ENCODE data around the gene DST.

The DST gene

GRCh38 chr6:56481957-56482356 lies 160.7 kb downstream of the DST start:
- Histone ChIP-seq H3K9me3 (replicated peaks; ENCODE audit: insufficient read depth, low read length) (no peaks in the 10 kb centered on the region), H3K4me3 (ENCODE audit: low read length) (no peak overlapping the region), H3K4me1 (ENCODE audit: low read length) (no peaks in the 10 kb centered on the region), H3K4me2 (ENCODE audit: low read depth, low read length) (no peak overlapping the region), H3K27me3 (replicated peaks; ENCODE audit: insufficient read depth, low read length) (no peaks in the 10 kb centered on the region), H3F3A (ENCODE audit: insufficient read depth, low read length) (no peaks in the 10 kb centered on the region), H3K9me2 (replicated peaks; ENCODE audit: insufficient read depth, low read length) (no peaks in the 10 kb centered on the region), H3K79me2 (ENCODE audit: low read length) (no peaks in the 10 kb centered on the region), H3K27ac (ENCODE audit: low read length) (no peak overlapping the region), H2AFZ (ENCODE audit: low read length) (no peak overlapping the region), H3K9ac (ENCODE audit: low read length) (no peak overlapping the region), H3K36me3 (replicated peaks; ENCODE audit: insufficient read depth, low read length) (no peaks in the 10 kb centered on the region; the same call in none of the 2 replicates), H4K20me1 (ENCODE audit: insufficient read depth, low read length) (no peaks in the 10 kb centered on the region; the same call in 1 of the 2 replicates)
- TF ChIP-seq EZH2phosphoT487 (IDR thresholded peaks at IDR 0.05; ENCODE audit: low read length) (no peak), EZH2 (optimal IDR thresholded peaks at IDR 0.05; ENCODE audit: low read depth, low read length) (no peak), CTCF (IDR thresholded peaks at IDR 0.05; ENCODE audit: low read length) (no peak)
- no peak for DNase-seq

GRCh38 chr6:56480654-56481337 lies 161.9 kb downstream of the DST start:
- no peak overlapping the region for H2AFZ ChIP-seq (ENCODE audit: low read length)
- no peak for TF ChIP-seq CTCF (IDR thresholded peaks at IDR 0.05; ENCODE audit: low read length)
- no peak for TF ChIP-seq EZH2phosphoT487 (IDR thresholded peaks at IDR 0.05; ENCODE audit: low read length)
- no peak for TF ChIP-seq EZH2 (optimal IDR thresholded peaks at IDR 0.05; ENCODE audit: low read depth, low read length)
- no peak overlapping the region for H3K27ac ChIP-seq (ENCODE audit: low read length)
- no peaks in the 10 kb centered on the region for H3K9me2 ChIP-seq (replicated peaks; ENCODE audit: insufficient read depth, low read length)
- no peak overlapping the region for H3K4me2 ChIP-seq (ENCODE audit: low read depth, low read length)
- no peaks in the 10 kb centered on the region for H3K27me3 ChIP-seq (replicated peaks; ENCODE audit: insufficient read depth, low read length)
- H3K36me3 ChIP-seq (replicated peaks; ENCODE audit: insufficient read depth, low read length), result no peaks in the 10 kb centered on the region; the same call in none of the 2 replicates
- H3K4me1 ChIP-seq (ENCODE audit: low read length), result no peaks in the 10 kb centered on the region
- no peaks in the 10 kb centered on the region for H3K9me3 ChIP-seq (replicated peaks; ENCODE audit: insufficient read depth, low read length)
- no peak overlapping the region for H3K4me3 ChIP-seq (ENCODE audit: low read length)
- H3F3A ChIP-seq (ENCODE audit: insufficient read depth, low read length), result no peaks in the 10 kb centered on the region
- no peak overlapping the region for H3K9ac ChIP-seq (ENCODE audit: low read length)
- no peaks in the 10 kb centered on the region for H3K79me2 ChIP-seq (ENCODE audit: low read length)
- no peaks in the 10 kb centered on the region; the same call in 1 of the 2 replicates for H4K20me1 ChIP-seq (ENCODE audit: insufficient read depth, low read length)
- no peak for DNase-seq

GRCh38 chr6:56480246-56480645 lies 162.4 kb downstream of the DST start:
- DNase-seq, result no peak
- Histone ChIP-seq H3K79me2 (ENCODE audit: low read length) (no peaks in the 10 kb centered on the region), H3K9me3 (replicated peaks; ENCODE audit: insufficient read depth, low read length) (no peaks in the 10 kb centered on the region), H3F3A (ENCODE audit: insufficient read depth, low read length) (no peaks in the 10 kb centered on the region), H3K9me2 (replicated peaks; ENCODE audit: insufficient read depth, low read length) (no peaks in the 10 kb centered on the region), H4K20me1 (ENCODE audit: insufficient read depth, low read length) (no peaks in the 10 kb centered on the region; the same call in 1 of the 2 replicates), H3K4me1 (ENCODE audit: low read length) (no peaks in the 10 kb centered on the region), H3K27ac (ENCODE audit: low read length) (no peak overlapping the region), H3K9ac (ENCODE audit: low read length) (no peak overlapping the region), H3K4me2 (ENCODE audit: low read depth, low read length) (no peak overlapping the region), H3K36me3 (replicated peaks; ENCODE audit: insufficient read depth, low read length) (no peaks in the 10 kb centered on the region; the same call in none of the 2 replicates), H3K27me3 (replicated peaks; ENCODE audit: insufficient read depth, low read length) (no peaks in the 10 kb centered on the region), H2AFZ (ENCODE audit: low read length) (no peak overlapping the region), H3K4me3 (ENCODE audit: low read length) (no peak overlapping the region)
- no peak for TF ChIP-seq EZH2phosphoT487 (IDR thresholded peaks at IDR 0.05; ENCODE audit: low read length)
- no peak for TF ChIP-seq CTCF (IDR thresholded peaks at IDR 0.05; ENCODE audit: low read length)
- no peak for TF ChIP-seq EZH2 (optimal IDR thresholded peaks at IDR 0.05; ENCODE audit: low read depth, low read length)
